Stimulated activated naive CD8-positive, alpha-beta T cell treated with anti-CD3 and anti-CD28 coated beads, Interleukin-15, amount 100 ng/mL, for 72 hours (primary cell): ENCODE data around the gene RIPOR2.
A peak's percentile ranks its signal among the peaks of the same experiment; 100 is the strongest.
"Not testable (repeated sequence)": the region's sequence is repeated elsewhere in the genome, so short reads cannot be mapped to it uniquely, and the experiment has no call there.

Experiments
- ATAC-seq: fragments of 150-1000 bp; cut with Tn5 transposase; 2 replicates; pipeline ENCODE4 v1.10.0; 2021; ENCODE audit warnings: mild to moderate bottlenecking, moderate library complexity
- DNase-seq, 2 donors: peaks; one replicate each; pipeline ENCODE4 v3.0.0; 2021 to 2022
- H3K27ac Mint-ChIP-seq, 2 donors: one replicate each; pipeline ENCODE4 v1.8.0; 2022; ENCODE audit warnings: mild to moderate bottlenecking in 2 of 2, mixed read lengths in 2 of 2, moderate library complexity in 2 of 2
- H3K27me3 Mint-ChIP-seq: one replicate; pipeline ENCODE4 v1.8.0; 2022; ENCODE audit warnings: mixed read lengths
- H3K4me1 Mint-ChIP-seq: one replicate; pipeline ENCODE4 v1.8.0; 2022; ENCODE audit warnings: mild to moderate bottlenecking, mixed read lengths
- H3K4me3 Mint-ChIP-seq, 2 donors: one replicate each; pipeline ENCODE4 v1.8.0; 2022; ENCODE audit warnings: mild to moderate bottlenecking in 2 of 2, mixed read lengths in 2 of 2, moderate library complexity in 1 of 2
- H3K9me3 Mint-ChIP-seq, 2 donors: one replicate each; pipeline ENCODE4 v1.8.0; 2022; ENCODE audit warnings: mixed read lengths in 2 of 2

The RIPOR2 gene

GRCh38 chr6:24922814-24923213 lies 12.9 kb downstream of the RIPOR2 start:
- ATAC-seq, result peak; percentile 4

GRCh38 chr6:24922170-24922569 lies 13.6 kb downstream of the RIPOR2 start:
- H3K27ac Mint-ChIP-seq, result peak overlapping the region; percentile 100
- DNase-seq (no peak), ATAC-seq (peak; percentile 55)
- peaks cover 2 to 3% of the 10 kb centered on the region in 2 donors for H3K9me3 Mint-ChIP-seq
- no peaks in the 10 kb centered on the region for H3K27me3 Mint-ChIP-seq
- peaks cover 100% of the 10 kb centered on the region for H3K4me1 Mint-ChIP-seq
- H3K4me3 Mint-ChIP-seq, result peak overlapping the region; percentile 66 to 73

More at GRCh38 chr6:24922814-24923213, 12.9 kb downstream of the RIPOR2 start:
- H3K4me3 Mint-ChIP-seq, result peak overlapping the region; percentile 66 to 73
- H3K9me3 Mint-ChIP-seq, result peaks cover 7 to 10% of the 10 kb centered on the region in 2 donors
- no peak for DNase-seq
- H3K27me3 Mint-ChIP-seq, result no peaks in the 10 kb centered on the region
- peaks cover 100% of the 10 kb centered on the region for H3K4me1 Mint-ChIP-seq
- peak overlapping the region; percentile 100 for H3K27ac Mint-ChIP-seq

GRCh38 chr6:24920136-24920535 lies 15.6 kb downstream of the RIPOR2 start:
- ATAC-seq (no peak), DNase-seq (no peak)
- no peaks in the 10 kb centered on the region for H3K9me3 Mint-ChIP-seq
- H3K4me1 Mint-ChIP-seq, result peaks cover 95% of the 10 kb centered on the region
- H3K27ac Mint-ChIP-seq, result peak overlapping the region; percentile 100
- peak overlapping the region; percentile 73 to 74 for H3K4me3 Mint-ChIP-seq
- H3K27me3 Mint-ChIP-seq, result no peaks in the 10 kb centered on the region

- DNase-seq, result no peak
- Mint-ChIP-seq H3K4me3 (peak overlapping the region; percentile 73 to 74), H3K4me1 (peaks cover 95% of the 10 kb centered on the region), H3K27me3 (no peaks in the 10 kb centered on the region), H3K27ac (peak overlapping the region; percentile 100), H3K9me3 (no peaks in the 10 kb centered on the region)
- ATAC-seq, result peak; percentile 19
Measured at GRCh38 chr6:24919056-24919892, 16.5 kb downstream of the RIPOR2 start.

- Mint-ChIP-seq H3K4me1 (peaks cover 95% of the 10 kb centered on the region), H3K9me3 (no peaks in the 10 kb centered on the region), H3K27me3 (no peaks in the 10 kb centered on the region), H3K4me3 (peak overlapping the region; percentile 73 to 74), H3K27ac (peak overlapping the region; percentile 82 to 100)
- no peak for ATAC-seq
- DNase-seq, result no peak
Measured at GRCh38 chr6:24918641-24919055, 17.1 kb downstream of the RIPOR2 start.

GRCh38 chr6:24916496-24916895 lies 19.3 kb downstream of the RIPOR2 start:
- peaks cover 95% of the 10 kb centered on the region for H3K4me1 Mint-ChIP-seq
- no peaks in the 10 kb centered on the region for H3K27me3 Mint-ChIP-seq
- H3K9me3 Mint-ChIP-seq, result no peaks in the 10 kb centered on the region
- H3K27ac Mint-ChIP-seq, result peak overlapping the region in 1 of 2 donors; percentile 79
- DNase-seq (no peak), ATAC-seq (no peak)
- peak overlapping the region; percentile 55 to 66 for H3K4me3 Mint-ChIP-seq

GRCh38 chr6:24915641-24916040 lies 20.1 kb downstream of the RIPOR2 start:
- peaks cover 89% of the 10 kb centered on the region for H3K4me1 Mint-ChIP-seq
- no peak for ATAC-seq
- peak overlapping the region; percentile 67 to 86 for H3K27ac Mint-ChIP-seq
- DNase-seq, result no peak
- no peaks in the 10 kb centered on the region for H3K9me3 Mint-ChIP-seq
- H3K4me3 Mint-ChIP-seq, result peak overlapping the region; percentile 65 to 66
- H3K27me3 Mint-ChIP-seq, result no peaks in the 10 kb centered on the region

- not testable (repeated sequence) for H3K27me3 Mint-ChIP-seq
- peak overlapping the region; percentile 65 to 66 for H3K4me3 Mint-ChIP-seq
- H3K27ac Mint-ChIP-seq, result peak overlapping the region; percentile 74 to 92
Measured at GRCh38 chr6:24914082-24914481, 21.7 kb downstream of the RIPOR2 start.

GRCh38 chr6:24911796-24912382 lies 23.9 kb downstream of the RIPOR2 start:
- H3K27me3 Mint-ChIP-seq, result no peaks in the 10 kb centered on the region
- H3K4me3 Mint-ChIP-seq, result peak overlapping the region; percentile 88 to 97
- no peaks in the 10 kb centered on the region for H3K9me3 Mint-ChIP-seq
- no peak for DNase-seq
- H3K27ac Mint-ChIP-seq, result peak overlapping the region; percentile 89 to 93
- peaks cover 88% of the 10 kb centered on the region for H3K4me1 Mint-ChIP-seq
- no peak for ATAC-seq

More at GRCh38 chr6:24914082-24914481, 21.7 kb downstream of the RIPOR2 start:
- DNase-seq, ATAC-seq, H3K9me3 Mint-ChIP-seq: not testable (repeated sequence)
- H3K4me1 Mint-ChIP-seq, result peaks cover 86% of the 10 kb centered on the region

- peak overlapping the region; percentile 93 to 97 for H3K27ac Mint-ChIP-seq
Measured at GRCh38 chr6:24910961-24911725, 24.6 kb downstream of the RIPOR2 start.

GRCh38 chr6:24910331-24910960 lies 25.3 kb downstream of the RIPOR2 start:
- ATAC-seq (peak; percentile 59), DNase-seq (peak in 1 of 2 donors; percentile 64)
- Mint-ChIP-seq H3K4me3 (peak overlapping the region; percentile 88 to 97), H3K4me1 (peaks cover 91% of the 10 kb centered on the region), H3K27ac (peak overlapping the region; percentile 81 to 97), H3K27me3 (no peaks in the 10 kb centered on the region), H3K9me3 (no peaks in the 10 kb centered on the region)

More at GRCh38 chr6:24910961-24911725, 24.6 kb downstream of the RIPOR2 start:
- peak; percentile 53 for ATAC-seq
- Mint-ChIP-seq H3K4me3 (peak overlapping the region; percentile 88 to 97), H3K9me3 (no peaks in the 10 kb centered on the region), H3K27me3 (no peaks in the 10 kb centered on the region), H3K4me1 (peaks cover 91% of the 10 kb centered on the region)
- peak in 1 of 2 donors; percentile 34 for DNase-seq

GRCh38 chr6:24909241-24910216 lies 26.2 kb downstream of the RIPOR2 start:
- H3K9me3 Mint-ChIP-seq, result no peaks in the 10 kb centered on the region
- DNase-seq (no peak), ATAC-seq (peak; percentile 39)
- peaks cover 91% of the 10 kb centered on the region for H3K4me1 Mint-ChIP-seq
- peak overlapping the region; percentile 88 to 97 for H3K4me3 Mint-ChIP-seq
- no peaks in the 10 kb centered on the region for H3K27me3 Mint-ChIP-seq
- peak overlapping the region; percentile 81 to 97 for H3K27ac Mint-ChIP-seq

- peaks cover 91% of the 10 kb centered on the region for H3K4me1 Mint-ChIP-seq
- DNase-seq (no peak), ATAC-seq (no peak)
- H3K27me3 Mint-ChIP-seq, result no peaks in the 10 kb centered on the region
- H3K4me3 Mint-ChIP-seq, result peak overlapping the region; percentile 88 to 97
- H3K27ac Mint-ChIP-seq, result peak overlapping the region; percentile 92 to 97
- H3K9me3 Mint-ChIP-seq, result peaks cover 0 to 7% of the 10 kb centered on the region in 2 donors
Measured at GRCh38 chr6:24908650-24909035, 27.1 kb downstream of the RIPOR2 start.
